B cell (primary cell): ENCODE measurements around the gene FAM168A. TPM values are rescaled to one million over a fixed set of nuclear protein-coding genes. Genes with fewer than 3 reads are reported as not detected.

ENCODE experiments used
- ATAC-seq: fragments of 200-7000 bp; cut with Tn5 transposase; one replicate; pipeline ENCODE4 v1.10.0; 2021; ENCODE audit warnings: low read depth, mild to moderate bottlenecking, moderate number of reproducible peaks, moderate library complexity
- CTCF ChIA-PET: fragments of 350-600 bp; sonication (Branson Sonifier 250); formaldehyde crosslinking; loops from one replicate; lab custom pipeline; 2021; ENCODE audit warnings: antibody characterized with exemption, inconsistent platforms; lab: Charles Lee
- POLR2A ChIA-PET: fragments of 350-600 bp; sonication (Branson Sonifier 250); formaldehyde crosslinking; loops from one replicate; lab custom pipeline; 2021; ENCODE audit warnings: antibody characterized with exemption; lab: Charles Lee
- DNase-seq: peaks from one replicate; pipeline ENCODE4 v3.0.0; 2013
- H2AFZ ChIP-seq: 2 replicates; pipeline ENCODE4 v1.6.1; 2012; ENCODE audit warnings: mild to moderate bottlenecking, low read depth, low read length; ENCODE audit not compliant: insufficient read depth, poor library complexity, severe bottlenecking
- H3K27ac ChIP-seq, 2 donors: 1 replicate in 1 of 2; 2 replicates in 1 of 2; pipeline ENCODE4 v1.5.1; 2012 to 2013; ENCODE audit warnings: low read length in 2 of 2, mild to moderate bottlenecking in 2 of 2, moderate library complexity in 1 of 2
- H3K27me3 ChIP-seq, 4 experiments: fragments of 200-600 bp in 1 of 4; sonication (generic) in 1 of 4; replicated peaks in 1 of 4; 1 replicate in 2 of 4; 2 replicates in 2 of 4; pipeline versions ENCODE4 v1.6.1 to v1.7.0; 2013 to 2016; ENCODE audit warnings: low read length in 3 of 4, mild to moderate bottlenecking in 2 of 4, mixed read lengths in 1 of 4, moderate library complexity in 1 of 4; ENCODE audit not compliant: insufficient read depth in 4 of 4, control insufficient read depth in 3 of 4; ENCODE audit errors: control extremely low read depth in 1 of 4
- H3K36me3 ChIP-seq, 2 experiments: replicated peaks in 1 of 2; 1 replicate in 1 of 2; 2 replicates in 1 of 2; pipeline versions ENCODE4 v1.6.1 to v1.7.1; 2013; ENCODE audit warnings: low read length in 1 of 2; ENCODE audit not compliant: insufficient read depth in 2 of 2, control insufficient read depth in 1 of 2; ENCODE audit errors: control extremely low read depth in 1 of 2, extremely low read depth in 1 of 2
- H3K4me1 ChIP-seq, 2 donors: fragments of 200-600 bp in 1 of 2; sonication (generic) in 1 of 2; 1 replicate in 1 of 2; 2 replicates in 1 of 2; pipeline versions ENCODE4 v1.5.1 to v1.6.1; 2013 to 2017; ENCODE audit warnings: low read length in 2 of 2; ENCODE audit not compliant: control insufficient read depth in 2 of 2, insufficient read depth in 2 of 2
- H3K4me2 ChIP-seq: replicated peaks from 2 replicates; pipeline ENCODE3; 2012; ENCODE audit warnings: mild to moderate bottlenecking, low read depth, low read length; ENCODE audit not compliant: poor library complexity, severe bottlenecking
- H3K4me3 ChIP-seq, 5 experiments: fragments of 200-600 bp in 1 of 5; sonication (generic) in 1 of 5; 1 replicate in 3 of 5; 2 replicates in 2 of 5; pipeline versions ENCODE4 v1.5.1 to v1.7.0; 2011 to 2016; ENCODE audit warnings: low read length in 4 of 5, mild to moderate bottlenecking in 4 of 5, low read depth in 2 of 5, control low read depth in 1 of 5, moderate library complexity in 1 of 5; ENCODE audit not compliant: insufficient read depth in 1 of 5; ENCODE audit errors: control extremely low read depth in 1 of 5, extremely low read depth in 1 of 5
- H3K79me2 ChIP-seq: fragments of 200-600 bp; sonication (generic); one replicate; pipeline ENCODE4 v1.6.0; 2016; ENCODE audit warnings: low read length; ENCODE audit not compliant: control insufficient read depth, insufficient read depth
- H3K9ac ChIP-seq: fragments of 200-600 bp; sonication (generic); 2 replicates; pipeline ENCODE4 v1.6.1; 2017; ENCODE audit warnings: mild to moderate bottlenecking, low read length, moderate library complexity
- H3K9me3 ChIP-seq, 3 donors: one replicate each; pipeline versions ENCODE4 v1.6.1 to v1.7.1; 2013; ENCODE audit warnings: low read length in 2 of 3; ENCODE audit not compliant: control insufficient read depth in 2 of 3, insufficient read depth in 1 of 3; ENCODE audit errors: control extremely low read depth in 1 of 3
- H4K20me1 ChIP-seq: 2 replicates; pipeline ENCODE4 v1.6.0; 2012; ENCODE audit warnings: mild to moderate bottlenecking, low read length; ENCODE audit not compliant: insufficient read depth, control insufficient read depth, poor library complexity, severe bottlenecking
- H3K27ac Mint-ChIP-seq: one replicate; pipeline ENCODE4 v1.8.0; 2021; ENCODE audit warnings: mixed read lengths
- H3K27me3 Mint-ChIP-seq: one replicate; pipeline ENCODE4 v1.8.0; 2021; ENCODE audit warnings: mixed read lengths
- H3K4me1 Mint-ChIP-seq: one replicate; pipeline ENCODE4 v1.8.0; 2021; ENCODE audit warnings: mixed read lengths
- H3K4me3 Mint-ChIP-seq: one replicate; pipeline ENCODE4 v1.8.0; 2021; ENCODE audit warnings: mixed read lengths
- H3K9me3 Mint-ChIP-seq: one replicate; pipeline ENCODE4 v1.8.0; 2022; ENCODE audit warnings: mixed read lengths; ENCODE audit not compliant: insufficient read depth
- EZH2 ChIP-seq: IDR thresholded peaks from 2 replicates; pipeline ENCODE4 v1.6.1; 2012; ENCODE audit warnings: borderline replicate concordance, low read depth, mild to moderate bottlenecking, moderate library complexity, low read length; ENCODE audit not compliant: insufficient read depth, poor library complexity, severe bottlenecking
- WGBS: methylation state at CpG from one replicate; pipeline ENCODE4 v1.1.5; 2013; ENCODE audit warnings: missing lambda C conversion rate; ENCODE audit not compliant: insufficient coverage; 5-methylcytosine and 5-hydroxymethylcytosine counted together
- intact Hi-C: fragments of 100-400 bp; cut with micrococcal nuclease; formaldehyde crosslinking; loops from one replicate; pipeline ENCODE4 v1.10.0; 2022
- polyA plus RNA-seq: library from polyadenylated mRNA; depleted of rRNA; stranded (reverse); fragments of >200 nt; gene quantifications from 2 replicates; pipeline ENCODE4 v1.2.3, GENCODE V29; 2012
- total RNA-seq, 2 donors: library from RNA; stranded (reverse); fragments of 120-200 nt in 1 of 2; gene quantifications; 1 replicate in 1 of 2; 2 replicates in 1 of 2; pipeline versions ENCODE4 v1.2.3 to v1.2.4, GENCODE V29; 2013 to 2022
- TF ChIP-seq, protein P1 (sequence below): fragments of 200-600 bp; IDR thresholded peaks from one replicate; pipeline ENCODE4 v1.8.0; 2022; ENCODE audit warnings: antibody characterized with exemption, mild to moderate bottlenecking

The FAM168A gene
- total and polyA plus RNA-seq, 2 donors (not counting 1 experiment from before 2014, with no cell fraction given) = 11.0 to 26.8 TPM

- DNase-seq = no peak
- no peak for ATAC-seq
- no peaks in the 10 kb centered on the region for H4K20me1 ChIP-seq
- no peak overlapping the region for H3K9ac ChIP-seq
- no peak overlapping the region for H3K27ac ChIP-seq
- Mint-ChIP-seq H3K27me3 (no peaks in the 10 kb centered on the region), H3K4me3 (no peak overlapping the region), H3K27ac (no peak overlapping the region), H3K9me3 (no peaks in the 10 kb centered on the region), H3K4me1 (peaks cover 17% of the 10 kb centered on the region)
- no peak overlapping the region for H2AFZ ChIP-seq
- H3K4me2 ChIP-seq = no peak overlapping the region
- H3K9me3 ChIP-seq = peaks cover 0 to 3% (median 0%) of the 10 kb centered on the region in 3 donors
- peaks cover 2% of the 10 kb centered on the region in 2 experiments for H3K36me3 ChIP-seq
- intact Hi-C loops = no loop called here
- no peak overlapping the region for H3K4me3 ChIP-seq
- H3K27me3 ChIP-seq = no peaks in the 10 kb centered on the region
- 100% methylated on average over 2 of the region's 2 CpGs for WGBS
- CTCF ChIA-PET = no interaction called here
- TF ChIP-seq EZH2 = no peak
- TF ChIP-seq, protein P1, sequence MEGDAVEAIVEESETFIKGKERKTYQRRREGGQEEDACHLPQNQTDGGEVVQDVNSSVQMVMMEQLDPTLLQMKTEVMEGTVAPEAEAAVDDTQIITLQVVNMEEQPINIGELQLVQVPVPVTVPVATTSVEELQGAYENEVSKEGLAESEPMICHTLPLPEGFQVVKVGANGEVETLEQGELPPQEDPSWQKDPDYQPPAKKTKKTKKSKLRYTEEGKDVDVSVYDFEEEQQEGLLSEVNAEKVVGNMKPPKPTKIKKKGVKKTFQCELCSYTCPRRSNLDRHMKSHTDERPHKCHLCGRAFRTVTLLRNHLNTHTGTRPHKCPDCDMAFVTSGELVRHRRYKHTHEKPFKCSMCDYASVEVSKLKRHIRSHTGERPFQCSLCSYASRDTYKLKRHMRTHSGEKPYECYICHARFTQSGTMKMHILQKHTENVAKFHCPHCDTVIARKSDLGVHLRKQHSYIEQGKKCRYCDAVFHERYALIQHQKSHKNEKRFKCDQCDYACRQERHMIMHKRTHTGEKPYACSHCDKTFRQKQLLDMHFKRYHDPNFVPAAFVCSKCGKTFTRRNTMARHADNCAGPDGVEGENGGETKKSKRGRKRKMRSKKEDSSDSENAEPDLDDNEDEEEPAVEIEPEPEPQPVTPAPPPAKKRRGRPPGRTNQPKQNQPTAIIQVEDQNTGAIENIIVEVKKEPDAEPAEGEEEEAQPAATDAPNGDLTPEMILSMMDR = no peak
- peaks cover 0 to 4% of the 10 kb centered on the region in 2 donors for H3K4me1 ChIP-seq
- POLR2A ChIA-PET = no interaction called here
- H3K79me2 ChIP-seq = peaks cover 33% of the 10 kb centered on the region
Measured at GRCh38 chr11:73553266-73553665, 44.6 kb downstream of the FAM168A start.

- POLR2A ChIA-PET = no interaction called here
- Histone ChIP-seq H4K20me1 (no peaks in the 10 kb centered on the region), H3K9me3 (peaks cover 0 to 3% (median 0%) of the 10 kb centered on the region in 3 donors), H3K79me2 (peaks cover 29% of the 10 kb centered on the region), H3K4me2 (no peak overlapping the region), H2AFZ (no peak overlapping the region), H3K4me3 (no peak overlapping the region), H3K9ac (no peak overlapping the region), H3K27me3 (no peaks in the 10 kb centered on the region), H3K4me1 (peaks cover 0 to 4% of the 10 kb centered on the region in 2 donors), H3K36me3 (peaks cover 2% of the 10 kb centered on the region in 2 experiments), H3K27ac (no peak overlapping the region)
- H3K9me3 Mint-ChIP-seq = no peaks in the 10 kb centered on the region
- H3K27me3 Mint-ChIP-seq = no peaks in the 10 kb centered on the region
- no peak overlapping the region for H3K4me3 Mint-ChIP-seq
- intact Hi-C loops = no loop called here
- DNase-seq (no peak), ATAC-seq (no peak)
- H3K27ac Mint-ChIP-seq = no peak overlapping the region
- CTCF ChIA-PET = interaction anchor here (1.9 kb wide), 1 partner anchor 201 kb away, joined by 4 read pairs; no protein-coding TSS in a partner anchor
- WGBS = no CpG with 5 or more reads among the region's 1 CpG
- H3K4me1 Mint-ChIP-seq = peaks cover 24% of the 10 kb centered on the region
- TF ChIP-seq, protein P1 = no peak
- TF ChIP-seq EZH2 = no peak
Measured at GRCh38 chr11:73551677-73552076, 46.2 kb downstream of the FAM168A start.
